GM13977 (cell line): ENCODE measurements around the gene PSMD1.
"Not testable (repeated sequence)": the region's sequence is repeated elsewhere in the genome, so short reads cannot be mapped to it uniquely, and the experiment has no call there.

Experiments used
- DNase-seq: peaks from one replicate; pipeline ENCODE4 v3.0.0; 2012; ENCODE audit warnings: low spot score
- in situ Hi-C: fragments of 300-500 bp; cut with MboI; formaldehyde crosslinking; loops from one replicate; pipeline ENCODE4 v1.12.0; 2022; ENCODE audit warnings: low sequenced_read_pairs, low pct_unique_long_range_greater_than_20kb, mixed read lengths, inconsistent platforms; ENCODE audit not compliant: unreplicated experiment
- TF ChIP-seq, protein P1 (sequence below): IDR thresholded peaks from 2 replicates; pipeline ENCODE4 v1.5.1; 2012; ENCODE audit warnings: mild to moderate bottlenecking, control low read depth; ENCODE audit not compliant: insufficient read depth; ENCODE audit errors: extremely low read depth, missing control alignments

The PSMD1 gene

DNA sequence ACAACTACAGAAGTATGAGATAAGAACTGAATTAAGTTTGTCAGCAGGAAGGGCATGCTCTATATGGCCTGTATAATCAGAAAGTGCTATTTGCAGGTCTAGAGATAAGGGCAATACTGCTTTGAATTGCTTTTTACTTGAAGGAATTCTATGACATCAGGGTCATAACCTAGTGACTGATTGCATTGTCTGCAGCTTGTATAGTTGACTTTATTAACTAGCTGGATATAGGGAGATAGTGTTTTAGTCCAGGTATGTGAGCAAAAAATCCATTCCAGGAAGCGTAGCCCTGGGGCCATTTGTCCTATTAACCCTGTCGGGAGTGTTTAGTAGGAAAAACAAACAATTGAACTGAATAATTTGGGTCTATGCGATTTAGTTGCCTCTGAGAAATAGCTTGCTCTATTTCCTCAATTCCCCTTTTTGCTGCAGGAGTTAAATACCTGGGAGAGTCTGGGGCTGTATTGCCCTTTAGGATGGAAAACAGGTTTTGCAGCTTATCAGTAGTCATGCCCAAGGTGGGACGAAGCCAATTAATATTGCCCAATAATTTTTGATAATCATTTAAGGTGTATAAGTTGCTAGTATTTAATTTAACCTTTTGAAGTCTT is 38.2 kb downstream of the PSMD1 start:
- in situ Hi-C loops = no loop called here
- no peak for DNase-seq
- TF ChIP-seq, protein P1, sequence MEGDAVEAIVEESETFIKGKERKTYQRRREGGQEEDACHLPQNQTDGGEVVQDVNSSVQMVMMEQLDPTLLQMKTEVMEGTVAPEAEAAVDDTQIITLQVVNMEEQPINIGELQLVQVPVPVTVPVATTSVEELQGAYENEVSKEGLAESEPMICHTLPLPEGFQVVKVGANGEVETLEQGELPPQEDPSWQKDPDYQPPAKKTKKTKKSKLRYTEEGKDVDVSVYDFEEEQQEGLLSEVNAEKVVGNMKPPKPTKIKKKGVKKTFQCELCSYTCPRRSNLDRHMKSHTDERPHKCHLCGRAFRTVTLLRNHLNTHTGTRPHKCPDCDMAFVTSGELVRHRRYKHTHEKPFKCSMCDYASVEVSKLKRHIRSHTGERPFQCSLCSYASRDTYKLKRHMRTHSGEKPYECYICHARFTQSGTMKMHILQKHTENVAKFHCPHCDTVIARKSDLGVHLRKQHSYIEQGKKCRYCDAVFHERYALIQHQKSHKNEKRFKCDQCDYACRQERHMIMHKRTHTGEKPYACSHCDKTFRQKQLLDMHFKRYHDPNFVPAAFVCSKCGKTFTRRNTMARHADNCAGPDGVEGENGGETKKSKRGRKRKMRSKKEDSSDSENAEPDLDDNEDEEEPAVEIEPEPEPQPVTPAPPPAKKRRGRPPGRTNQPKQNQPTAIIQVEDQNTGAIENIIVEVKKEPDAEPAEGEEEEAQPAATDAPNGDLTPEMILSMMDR = no peak

GRCh38 chr2:231099918-231100317 is 43.3 kb downstream of the PSMD1 start:
- in situ Hi-C loops = loop anchor here (10.0 kb wide), 1 partner anchor 315 kb away; no protein-coding TSS in a partner anchor
- TF ChIP-seq, protein P1 = no peak
- DNase-seq = no peak

GRCh38 chr2:231100321-231100720 is 43.7 kb downstream of the PSMD1 start:
- not testable (repeated sequence) for DNase-seq
- in situ Hi-C loops = loop anchor here (10.0 kb wide), 1 partner anchor 314 kb away; no protein-coding TSS in a partner anchor

GRCh38 chr2:231100990-231101389 is 44.3 kb downstream of the PSMD1 start:
- DNase-seq = no peak
- TF ChIP-seq, protein P1 = no peak
- in situ Hi-C loops = loop anchor here (10.0 kb wide), 1 partner anchor 314 kb away; no protein-coding TSS in a partner anchor

- no peak for DNase-seq
- TF ChIP-seq, protein P1 = no peak
- in situ Hi-C loops = loop anchor here (10.0 kb wide), 1 partner anchor 312 kb away; no protein-coding TSS in a partner anchor
Measured at GRCh38 chr2:231102772-231103171, 46.1 kb downstream of the PSMD1 start.

GRCh38 chr2:231104115-231104713 is 47.5 kb downstream of the PSMD1 start:
- peak; percentile 44 for DNase-seq
- in situ Hi-C loops = loop anchor here (10.0 kb wide), 1 partner anchor 311 kb away; no protein-coding TSS in a partner anchor
- TF ChIP-seq, protein P1 = peak; percentile 80

GRCh38 chr2:231110551-231110950 is 53.9 kb downstream of the PSMD1 start:
- TF ChIP-seq, protein P1 = peak; percentile 16
- no peak for DNase-seq
- in situ Hi-C loops = no loop called here
